Activated gamma-delta T cell (primary cell): ENCODE measurements around the gene CD300LB.
"Not testable (repeated sequence)": the region's sequence is repeated elsewhere in the genome, so short reads cannot be mapped to it uniquely, and the experiment has no call there.

Experiments
- DNase-seq: peaks from one replicate; lab custom pipeline; 2025; lab: John Stamatoyannopoulos, UW

Gene CD300LB

GRCh38 chr17:74493331-74493833 lies 37.9 kb downstream of the CD300LB start:
- DNase-seq = no peak

DNA sequence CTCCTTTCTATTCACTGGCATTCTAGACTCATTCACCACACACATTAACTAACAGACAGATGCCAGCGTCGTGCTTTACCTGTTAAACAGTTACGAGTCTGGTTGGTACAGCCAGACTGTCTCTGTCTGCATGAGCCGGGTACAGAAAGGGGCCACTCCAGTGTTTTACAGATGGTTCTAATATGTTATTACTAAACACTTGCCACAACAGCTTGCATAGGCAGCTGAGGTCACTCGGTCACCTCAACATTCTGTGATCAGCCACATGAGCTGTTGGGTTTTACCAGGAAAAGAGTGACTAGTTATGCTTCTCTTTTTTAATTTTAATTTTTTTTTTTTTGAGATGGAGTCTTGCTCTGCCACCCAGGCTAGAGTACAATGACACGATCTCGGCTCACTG lies 39.6 kb downstream of the CD300LB start:
- no peak for DNase-seq

- DNase-seq = no peak
Measured at GRCh38 chr17:74490716-74491115, 40.6 kb downstream of the CD300LB start.

GRCh38 chr17:74488276-74488675 lies 43.0 kb downstream of the CD300LB start:
- not testable (repeated sequence) for DNase-seq

DNA sequence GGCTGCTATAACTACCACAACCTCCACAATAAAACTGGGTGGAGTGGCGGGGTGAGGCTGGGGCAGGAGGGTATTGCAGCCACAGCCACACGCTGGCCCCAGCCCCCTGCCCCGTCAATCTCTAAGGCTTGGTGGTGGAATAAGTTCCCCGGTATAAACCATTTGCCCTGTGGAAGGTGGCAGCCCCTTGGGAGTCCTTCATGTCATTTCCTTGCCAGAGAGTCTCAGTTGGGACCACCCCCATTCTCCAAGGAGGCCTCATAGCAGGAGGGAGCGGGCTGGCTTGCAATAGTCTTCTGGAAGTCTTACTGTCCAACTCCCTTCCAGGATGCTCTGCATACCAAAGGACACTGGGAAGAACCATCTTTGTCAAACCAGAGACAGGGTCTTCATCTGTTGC lies 45.4 kb downstream of the CD300LB start:
- no peak for DNase-seq

- no peak for DNase-seq
Measured at GRCh38 chr17:74485022-74485743, 46.1 kb downstream of the CD300LB start.

- DNase-seq = no peak
Measured at GRCh38 chr17:74484066-74484465, 47.2 kb downstream of the CD300LB start.

- DNase-seq = no peak
Measured at GRCh38 chr17:74481621-74482020, 49.7 kb downstream of the CD300LB start.

- DNase-seq = no peak
Measured at GRCh38 chr17:74480290-74480689, 51.0 kb downstream of the CD300LB start.

DNA sequence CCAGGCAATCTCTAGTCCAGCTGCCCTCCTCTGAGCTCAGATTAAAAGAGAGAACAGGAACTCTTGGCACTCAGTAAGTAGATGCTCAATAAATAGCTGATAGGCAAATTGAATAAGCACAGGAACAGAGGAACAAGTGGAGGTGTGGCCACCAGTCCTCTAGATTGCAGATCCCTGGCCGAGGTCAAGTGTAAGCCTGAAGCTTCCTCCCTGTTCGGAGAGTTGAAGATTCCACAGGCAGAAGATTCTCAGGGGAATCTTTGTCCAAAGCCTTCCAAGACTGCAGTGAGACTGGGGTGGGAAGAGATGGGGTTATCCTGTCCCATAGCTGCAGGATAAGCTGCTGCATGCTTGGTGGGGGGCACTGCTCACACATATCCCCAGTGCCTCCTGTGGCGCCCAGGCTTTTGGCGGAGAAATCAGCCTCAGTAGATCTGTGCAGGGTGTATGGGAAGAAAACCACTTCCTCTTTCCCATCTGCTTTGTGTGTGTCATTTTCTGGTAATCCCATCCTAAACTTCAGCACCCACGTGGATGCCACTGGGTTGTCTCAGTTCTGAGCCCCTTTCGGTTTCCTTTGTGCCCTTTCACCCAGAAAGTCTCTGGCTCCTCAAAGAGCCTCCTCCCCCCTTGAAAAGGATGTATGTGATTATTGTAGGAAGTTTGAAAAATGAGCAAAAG lies 52.7 kb downstream of the CD300LB start:
- no peak for DNase-seq

DNA sequence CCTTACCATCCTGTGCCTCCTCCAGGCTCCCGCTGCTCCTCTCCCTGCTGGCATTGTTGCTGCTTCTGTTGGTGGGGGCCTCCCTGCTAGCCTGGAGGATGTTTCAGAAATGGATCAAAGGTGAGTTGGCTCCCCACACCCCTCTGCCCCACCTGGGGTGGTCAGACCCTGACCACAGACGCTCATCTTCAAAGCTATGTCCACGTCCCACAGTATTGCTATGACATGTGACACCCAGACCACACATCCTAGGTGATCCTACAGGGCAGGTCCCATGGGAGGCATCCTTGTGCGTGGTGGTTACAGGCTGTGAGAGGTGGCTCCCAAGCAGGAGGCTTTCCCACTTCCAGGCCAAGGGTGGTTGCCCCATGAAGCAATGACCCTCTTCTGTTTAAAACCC lies 53.9 kb downstream of the CD300LB start:
- DNase-seq = no peak

DNA sequence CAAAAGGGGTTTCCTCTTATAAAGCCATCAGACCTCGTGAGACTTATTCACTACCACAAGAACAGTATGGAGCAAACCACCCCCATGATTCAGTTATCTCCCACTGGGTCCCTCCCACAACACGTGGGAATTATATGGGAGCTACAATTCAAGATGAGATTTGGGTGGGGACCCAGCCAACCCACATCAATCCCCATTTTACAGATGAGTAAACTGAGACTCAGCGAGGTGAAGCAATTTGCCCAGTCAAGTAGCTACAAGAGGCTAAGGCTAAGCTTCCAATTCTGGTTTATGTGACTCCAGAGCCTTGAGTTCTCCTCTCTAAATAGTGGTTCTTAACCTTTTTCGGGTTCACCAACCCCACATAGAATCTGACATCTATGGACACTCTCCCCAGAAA lies 56.1 kb downstream of the CD300LB start:
- no peak for DNase-seq

- no peak for DNase-seq
Measured at GRCh38 chr17:74474043-74474792, 57.1 kb downstream of the CD300LB start.

DNA sequence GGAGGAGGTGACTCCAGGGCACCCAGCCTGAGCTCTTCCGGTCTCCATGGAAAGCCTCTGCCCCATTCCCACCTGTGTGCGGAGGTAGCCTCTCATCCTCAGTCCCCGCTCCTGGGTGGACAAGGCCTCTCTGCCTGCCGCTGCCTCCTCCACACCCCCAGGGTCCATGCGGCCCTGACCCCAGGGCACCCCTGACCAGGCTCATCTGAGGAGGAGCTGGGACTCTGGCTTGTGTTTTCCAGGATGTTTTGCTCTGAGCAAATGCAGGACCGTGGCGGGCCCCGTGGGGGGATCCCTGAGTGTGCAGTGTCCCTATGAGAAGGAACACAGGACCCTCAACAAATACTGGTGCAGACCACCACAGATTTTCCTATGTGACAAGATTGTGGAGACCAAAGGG lies 58.0 kb downstream of the CD300LB start:
- DNase-seq = no peak

GRCh38 chr17:74472890-74473289 lies 58.4 kb downstream of the CD300LB start:
- no peak for DNase-seq

GRCh38 chr17:74471341-74471740 lies 59.9 kb downstream of the CD300LB start:
- no peak for DNase-seq
